Glutamatergic neuron (in vitro differentiated cells): Measurements from ENCODE around the gene EVC. TPM values are rescaled to one million over a fixed set of nuclear protein-coding genes. Genes with fewer than 3 reads are reported as not detected.

Experiments used
- DNase-seq: peaks from one replicate; pipeline ENCODE4 v3.0.0; 2022
- H3K27ac Mint-ChIP-seq: one replicate; pipeline ENCODE4 v1.8.0; 2020; ENCODE audit warnings: mild to moderate bottlenecking, mixed read lengths, inconsistent platforms; ENCODE audit not compliant: unreplicated experiment
- H3K27me3 Mint-ChIP-seq: one replicate; pipeline ENCODE4 v1.8.0; 2020; ENCODE audit warnings: mild to moderate bottlenecking, moderate library complexity, mixed read lengths, inconsistent platforms; ENCODE audit not compliant: unreplicated experiment
- H3K36me3 Mint-ChIP-seq: one replicate; pipeline ENCODE4 v1.8.0; 2020; ENCODE audit warnings: mild to moderate bottlenecking, mixed read lengths, inconsistent platforms; ENCODE audit not compliant: unreplicated experiment
- H3K4me1 Mint-ChIP-seq: one replicate; pipeline ENCODE4 v1.8.0; 2020; ENCODE audit warnings: mild to moderate bottlenecking, low read depth, mixed read lengths, inconsistent platforms; ENCODE audit not compliant: unreplicated experiment
- H3K4me3 Mint-ChIP-seq: one replicate; pipeline ENCODE4 v1.8.0; 2020; ENCODE audit warnings: mild to moderate bottlenecking, mixed read lengths, inconsistent platforms; ENCODE audit not compliant: unreplicated experiment
- H3K9me3 Mint-ChIP-seq: one replicate; pipeline ENCODE4 v1.8.0; 2020; ENCODE audit warnings: mild to moderate bottlenecking, moderate library complexity, mixed read lengths, inconsistent platforms; ENCODE audit not compliant: unreplicated experiment
- total RNA-seq: library from RNA; stranded (reverse); fragmentation: NEBNext Ultra II Directional; extraction: Animal tissue kit (Norgen Biotek cat#: 25700); gene quantifications from one replicate; pipeline ENCODE4 v1.2.1, GENCODE V29; 2021; ENCODE audit not compliant: unreplicated experiment
- TF ChIP-seq, protein P1 (sequence below): fragments of 200-600 bp; sonication (generic); IDR thresholded peaks from one replicate; pipeline ENCODE4 v1.5.0; 2021; ENCODE audit not compliant: partially characterized antibody, unreplicated experiment

Gene EVC
- total RNA-seq, 1 donor from 2014 or later, result 6.7 TPM

- Mint-ChIP-seq H3K9me3 (peaks cover 4% of the 10 kb centered on the region), H3K27me3 (peaks cover 7% of the 10 kb centered on the region), H3K27ac (no peak overlapping the region), H3K4me1 (no peaks in the 10 kb centered on the region), H3K36me3 (peaks cover 6% of the 10 kb centered on the region), H3K4me3 (no peak overlapping the region)
- TF ChIP-seq, protein P1, sequence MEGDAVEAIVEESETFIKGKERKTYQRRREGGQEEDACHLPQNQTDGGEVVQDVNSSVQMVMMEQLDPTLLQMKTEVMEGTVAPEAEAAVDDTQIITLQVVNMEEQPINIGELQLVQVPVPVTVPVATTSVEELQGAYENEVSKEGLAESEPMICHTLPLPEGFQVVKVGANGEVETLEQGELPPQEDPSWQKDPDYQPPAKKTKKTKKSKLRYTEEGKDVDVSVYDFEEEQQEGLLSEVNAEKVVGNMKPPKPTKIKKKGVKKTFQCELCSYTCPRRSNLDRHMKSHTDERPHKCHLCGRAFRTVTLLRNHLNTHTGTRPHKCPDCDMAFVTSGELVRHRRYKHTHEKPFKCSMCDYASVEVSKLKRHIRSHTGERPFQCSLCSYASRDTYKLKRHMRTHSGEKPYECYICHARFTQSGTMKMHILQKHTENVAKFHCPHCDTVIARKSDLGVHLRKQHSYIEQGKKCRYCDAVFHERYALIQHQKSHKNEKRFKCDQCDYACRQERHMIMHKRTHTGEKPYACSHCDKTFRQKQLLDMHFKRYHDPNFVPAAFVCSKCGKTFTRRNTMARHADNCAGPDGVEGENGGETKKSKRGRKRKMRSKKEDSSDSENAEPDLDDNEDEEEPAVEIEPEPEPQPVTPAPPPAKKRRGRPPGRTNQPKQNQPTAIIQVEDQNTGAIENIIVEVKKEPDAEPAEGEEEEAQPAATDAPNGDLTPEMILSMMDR, result no peak
- no peak for DNase-seq
Observed at GRCh38 chr4:5798462-5798861, 87.5 kb downstream of the EVC start.

DNA sequence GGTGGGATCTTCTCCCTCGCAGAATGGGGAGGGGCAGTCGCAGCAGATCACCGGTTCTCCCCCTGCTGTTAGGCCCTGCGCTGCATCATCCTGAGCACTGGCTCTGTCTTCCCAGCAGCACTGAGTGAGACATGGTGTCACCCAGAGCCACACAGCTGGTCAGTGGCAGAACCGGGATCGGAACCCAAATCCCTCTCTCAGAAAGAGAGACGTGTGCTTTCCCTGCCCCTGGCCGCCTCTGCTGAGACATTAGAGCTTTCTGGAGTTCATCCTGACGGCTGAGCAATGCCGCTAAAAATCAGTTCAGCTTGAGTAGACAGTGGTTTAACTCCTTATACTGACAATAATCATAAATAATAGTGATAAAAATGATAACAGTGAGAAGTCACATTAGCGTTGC is 87.9 kb downstream of the EVC start:
- Mint-ChIP-seq H3K4me1 (no peaks in the 10 kb centered on the region), H3K9me3 (peaks cover 4% of the 10 kb centered on the region), H3K4me3 (no peak overlapping the region), H3K27me3 (peaks cover 7% of the 10 kb centered on the region), H3K27ac (no peak overlapping the region), H3K36me3 (peaks cover 6% of the 10 kb centered on the region)
- TF ChIP-seq, protein P1, result no peak
- DNase-seq, result no peak

DNA sequence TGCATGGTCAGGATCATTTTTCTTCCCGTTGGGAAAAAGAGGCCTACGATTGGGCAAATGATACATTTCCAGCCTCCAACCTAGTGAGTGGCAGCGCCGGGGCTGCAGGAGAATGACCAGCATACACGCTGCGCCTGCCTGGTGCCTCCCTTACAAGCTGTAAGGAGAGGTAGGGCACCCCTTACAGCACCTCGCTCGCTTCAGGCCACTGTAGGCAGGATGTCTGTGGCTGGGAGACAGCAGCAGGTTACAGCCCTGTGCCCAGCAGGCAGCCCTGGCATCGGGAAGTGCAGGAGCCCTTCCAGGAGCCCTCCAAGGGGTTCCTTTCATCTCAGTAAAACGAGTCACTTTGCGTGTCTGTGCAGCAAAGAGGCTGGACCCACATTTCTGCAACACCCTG is 88.4 kb downstream of the EVC start:
- Mint-ChIP-seq H3K9me3 (peaks cover 4% of the 10 kb centered on the region), H3K4me3 (no peak overlapping the region), H3K27me3 (peaks cover 7% of the 10 kb centered on the region), H3K36me3 (peaks cover 6% of the 10 kb centered on the region), H3K4me1 (no peaks in the 10 kb centered on the region), H3K27ac (no peak overlapping the region)
- DNase-seq, result no peak
- TF ChIP-seq, protein P1, result no peak

DNA sequence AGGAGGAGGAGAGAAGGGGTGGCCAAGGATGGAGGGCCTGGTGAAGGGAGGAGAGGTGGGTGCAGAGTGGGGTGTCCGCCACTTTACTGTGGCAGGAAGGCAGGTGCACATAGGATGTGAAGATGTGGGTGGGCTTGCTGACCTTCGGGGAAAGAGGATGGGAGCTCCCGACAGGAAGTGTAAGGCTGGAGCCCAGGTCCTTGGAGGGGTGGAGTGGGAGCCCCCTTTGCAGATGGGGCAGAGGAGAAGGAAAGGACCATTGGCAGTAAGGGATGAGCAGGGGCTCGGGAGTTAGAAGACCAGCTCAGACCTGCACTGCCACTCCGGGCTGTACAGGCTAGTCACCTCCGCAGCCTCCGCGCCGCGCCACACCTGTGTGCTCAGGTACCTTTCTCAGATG is 89.5 kb downstream of the EVC start:
- Mint-ChIP-seq H3K4me1 (no peaks in the 10 kb centered on the region), H3K9me3 (peaks cover 8% of the 10 kb centered on the region), H3K27me3 (peaks cover 7% of the 10 kb centered on the region), H3K4me3 (no peak overlapping the region), H3K27ac (no peak overlapping the region), H3K36me3 (peaks cover 6% of the 10 kb centered on the region)
- TF ChIP-seq, protein P1, result no peak
- DNase-seq, result no peak

DNA sequence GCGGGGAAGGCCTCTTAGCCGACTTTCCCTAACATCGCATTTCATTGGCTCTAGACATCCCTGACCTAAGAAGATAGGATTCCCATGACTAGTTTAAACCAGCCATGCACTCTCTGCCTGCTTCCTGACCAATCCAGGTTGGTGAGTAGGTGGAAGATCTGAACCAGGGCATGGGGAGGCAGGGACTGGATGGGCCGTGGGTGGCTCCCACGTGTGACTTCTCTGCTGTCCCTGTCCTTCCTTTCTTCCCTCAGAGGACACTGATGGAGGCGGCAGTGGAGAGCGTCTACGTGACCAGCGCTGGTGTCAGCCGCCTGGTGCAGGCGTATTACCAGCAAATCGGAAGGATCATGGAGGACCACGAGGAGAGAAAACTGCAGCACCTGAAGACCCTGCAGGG is 90.7 kb downstream of the EVC start:
- TF ChIP-seq, protein P1, result no peak
- no peaks in the 10 kb centered on the region for H3K36me3 Mint-ChIP-seq
- no peak overlapping the region for H3K27ac Mint-ChIP-seq
- DNase-seq, result no peak
- H3K4me3 Mint-ChIP-seq, result no peak overlapping the region
- H3K4me1 Mint-ChIP-seq, result no peaks in the 10 kb centered on the region
- H3K9me3 Mint-ChIP-seq, result peaks cover 7% of the 10 kb centered on the region
- peaks cover 10% of the 10 kb centered on the region for H3K27me3 Mint-ChIP-seq
